ENCODE measurements around the gene AIMP2.
"Not testable (repeated sequence)": the region's sequence is repeated elsewhere in the genome, so short reads cannot be mapped to it uniquely, and the experiment has no call there.

- TF ChIP-seq POLR2A (IDR thresholded peaks at IDR 0.05; ENCODE audit: low read length); GATA1 (IDR thresholded peaks at IDR 0.05; ENCODE audit: low read depth, low read length): not testable (repeated sequence)
Measured at GRCh38 chr7:6051185-6051584, 42.1 kb downstream of the AIMP2 start.

Data from erythroblast (primary cell).